ENCODE data around the gene OR10K2. TPM values are rescaled to one million over a fixed set of nuclear protein-coding genes. Genes with fewer than 3 reads are reported as not detected.
"Not testable (repeated sequence)": the region's sequence is repeated elsewhere in the genome, so short reads cannot be mapped to it uniquely, and the experiment has no call there.

Gene OR10K2, protein sequence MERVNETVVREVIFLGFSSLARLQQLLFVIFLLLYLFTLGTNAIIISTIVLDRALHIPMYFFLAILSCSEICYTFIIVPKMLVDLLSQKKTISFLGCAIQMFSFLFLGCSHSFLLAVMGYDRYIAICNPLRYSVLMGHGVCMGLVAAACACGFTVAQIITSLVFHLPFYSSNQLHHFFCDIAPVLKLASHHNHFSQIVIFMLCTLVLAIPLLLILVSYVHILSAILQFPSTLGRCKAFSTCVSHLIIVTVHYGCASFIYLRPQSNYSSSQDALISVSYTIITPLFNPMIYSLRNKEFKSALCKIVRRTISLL
- total RNA-seq: not detected

DNA sequence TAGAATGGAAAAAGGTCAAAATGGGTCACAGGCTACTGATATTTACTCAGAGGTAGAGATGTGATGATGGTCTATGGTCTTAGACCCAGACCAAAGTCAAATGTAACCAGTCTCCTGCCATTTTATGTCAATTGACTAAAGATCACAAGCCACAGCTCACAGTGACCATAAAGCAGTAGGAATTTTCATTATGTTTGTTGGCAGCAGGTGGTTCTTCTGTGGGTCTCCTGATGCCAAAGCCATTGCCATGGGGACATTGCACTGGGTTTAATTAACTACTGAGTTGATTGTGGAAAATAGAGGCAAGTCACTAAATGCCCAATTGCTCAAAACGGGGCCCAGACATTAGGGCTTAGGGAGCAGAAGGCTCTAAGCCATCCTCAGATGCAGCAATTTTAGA is at the start of gene OR10K2:
OR10K2 (minus strand) TSS at position 101 of the 400 bp plus-strand sequence. CDS start 5,371 bp downstream, outside the sequence.
- CTCF ChIA-PET: no interaction called here
- Mint-ChIP-seq H3K36me3 (no peaks in the 10 kb centered on the region), H3K27ac (no peak within 1 kb of the TSS), H3K9me3 (ENCODE audit: low read depth) (peaks cover 2% of the 10 kb centered on the region), H3K27me3 (peaks cover 14% of the 10 kb centered on the region), H3K4me1 (no peaks in the 10 kb centered on the region), H3K4me3 (no peak within 1 kb of the TSS)
- ATAC-seq (no peak), DNase-seq (no peak)

DNA sequence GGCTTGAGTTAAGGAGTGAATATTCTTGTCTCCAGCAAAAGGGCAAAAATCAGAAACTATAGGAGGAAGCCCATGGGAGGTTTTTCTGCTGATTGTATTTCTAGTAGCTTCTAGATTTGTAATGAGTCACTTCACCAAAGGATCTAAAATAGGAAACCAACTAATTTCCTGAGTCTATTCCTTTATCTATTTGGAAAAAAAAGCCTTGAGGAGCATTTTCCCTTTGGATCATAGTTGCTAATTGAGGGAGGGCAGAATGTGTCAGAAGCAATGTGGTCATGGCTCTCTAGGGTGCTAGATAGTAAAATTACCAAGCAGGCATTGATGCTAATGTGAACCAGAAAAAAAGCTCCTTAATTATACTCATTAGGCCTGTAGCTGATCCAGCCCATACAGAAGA is 45.9 kb upstream of the OR10K2 start, which contains the start of gene OR10R2:
OR10R2 (plus strand) TSS at position 301 of the 400 bp plus-strand sequence. CDS start 106 bp downstream, outside the sequence.
- H3K4me3 Mint-ChIP-seq: no peak within 1 kb of the TSS
- H3K27ac Mint-ChIP-seq: no peak within 1 kb of the TSS
- DNase-seq (no peak), ATAC-seq (no peak)
- H3K27me3 Mint-ChIP-seq: peaks cover 21% of the 10 kb centered on the region
- H3K4me1 Mint-ChIP-seq: no peaks in the 10 kb centered on the region
- no peaks in the 10 kb centered on the region for H3K36me3 Mint-ChIP-seq
- no peaks in the 10 kb centered on the region for H3K9me3 Mint-ChIP-seq (ENCODE audit: low read depth)
- CTCF ChIA-PET: no interaction called here

DNA sequence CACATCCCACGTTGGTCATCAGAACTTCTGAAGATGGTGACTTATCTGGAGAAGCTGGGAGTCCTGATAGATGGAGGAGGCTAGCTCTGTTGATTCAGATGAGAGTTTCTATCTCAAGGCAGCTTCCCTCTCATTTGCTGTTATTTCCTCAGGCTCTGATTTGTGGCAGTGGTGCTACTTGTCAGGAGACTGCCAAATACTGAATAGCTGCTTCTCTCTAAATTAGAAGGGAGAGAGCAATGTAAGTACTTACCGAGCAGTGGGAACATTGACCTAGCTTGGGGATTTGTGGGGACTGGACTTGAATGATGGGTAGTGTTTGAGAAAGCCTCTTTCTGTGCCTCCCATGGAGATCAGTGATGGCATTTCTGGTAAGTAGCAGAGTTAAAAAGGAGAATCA is 35.5 kb upstream of the OR10K2 start, which contains the start of gene OR10K1:
OR10K1 (plus strand) TSS at position 301 of the 400 bp plus-strand sequence. CDS start 3,728 bp downstream, outside the sequence.
- ATAC-seq (no peak), DNase-seq (no peak)
- CTCF ChIA-PET: no interaction called here
- Mint-ChIP-seq H3K27me3 (peaks cover 13% of the 10 kb centered on the region), H3K4me3 (no peak within 1 kb of the TSS), H3K9me3 (ENCODE audit: low read depth) (no peaks in the 10 kb centered on the region), H3K4me1 (no peaks in the 10 kb centered on the region), H3K27ac (no peak within 1 kb of the TSS), H3K36me3 (no peaks in the 10 kb centered on the region)

DNA sequence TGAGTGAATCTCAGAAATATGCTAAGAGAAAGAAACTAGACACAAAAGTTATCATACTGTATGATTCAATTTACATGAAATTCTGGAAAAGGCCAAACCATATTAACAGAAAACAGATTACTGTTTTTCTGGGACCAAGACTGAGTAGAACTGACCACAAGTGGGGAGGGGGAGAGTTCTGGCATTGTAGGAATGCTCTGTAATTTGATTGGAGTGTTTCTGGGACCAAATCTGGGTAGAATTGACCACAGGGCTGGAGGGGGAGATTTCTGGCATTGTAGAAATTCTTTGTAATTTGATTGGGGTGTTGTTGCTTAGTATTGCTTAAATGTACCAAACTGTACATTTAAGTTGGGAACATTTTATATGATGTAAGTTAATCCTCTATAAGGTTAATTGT is 32.2 kb upstream of the OR10K2 start:
- Mint-ChIP-seq H3K36me3 (no peaks in the 10 kb centered on the region), H3K4me3 (no peak overlapping the region), H3K27me3 (peaks cover 13% of the 10 kb centered on the region), H3K9me3 (ENCODE audit: low read depth) (no peaks in the 10 kb centered on the region), H3K4me1 (no peaks in the 10 kb centered on the region), H3K27ac (no peak overlapping the region)
- CTCF ChIA-PET: no interaction called here
- ATAC-seq: no peak
- no peak for DNase-seq

DNA sequence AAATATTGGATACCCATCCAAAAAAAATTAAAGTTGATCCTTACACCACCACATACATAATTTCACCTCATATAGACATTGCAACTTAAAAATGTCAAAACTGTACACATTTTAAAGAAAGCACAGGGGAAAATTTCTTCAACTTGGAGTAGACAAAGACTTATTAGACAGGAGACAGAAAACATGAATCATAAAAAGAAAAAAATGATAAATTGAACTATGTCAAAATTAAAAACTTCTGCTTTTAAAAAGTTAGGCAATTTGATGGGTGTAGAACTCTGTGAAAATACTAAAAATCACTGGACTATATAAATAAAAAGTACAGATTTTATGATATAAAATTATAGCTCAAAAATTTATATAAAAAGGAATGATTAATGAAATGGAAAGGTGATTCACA is 31.2 kb upstream of the OR10K2 start:
- CTCF ChIA-PET: interaction anchor here (0.5 kb wide), 1 partner anchor 345 kb away, joined by 4 read pairs; no protein-coding TSS in a partner anchor
- DNase-seq (no peak), ATAC-seq (no peak)
- Mint-ChIP-seq H3K9me3 (ENCODE audit: low read depth) (no peaks in the 10 kb centered on the region), H3K27ac (no peak overlapping the region), H3K4me1 (no peaks in the 10 kb centered on the region), H3K4me3 (no peak overlapping the region), H3K27me3 (peaks cover 13% of the 10 kb centered on the region), H3K36me3 (no peaks in the 10 kb centered on the region)

DNA sequence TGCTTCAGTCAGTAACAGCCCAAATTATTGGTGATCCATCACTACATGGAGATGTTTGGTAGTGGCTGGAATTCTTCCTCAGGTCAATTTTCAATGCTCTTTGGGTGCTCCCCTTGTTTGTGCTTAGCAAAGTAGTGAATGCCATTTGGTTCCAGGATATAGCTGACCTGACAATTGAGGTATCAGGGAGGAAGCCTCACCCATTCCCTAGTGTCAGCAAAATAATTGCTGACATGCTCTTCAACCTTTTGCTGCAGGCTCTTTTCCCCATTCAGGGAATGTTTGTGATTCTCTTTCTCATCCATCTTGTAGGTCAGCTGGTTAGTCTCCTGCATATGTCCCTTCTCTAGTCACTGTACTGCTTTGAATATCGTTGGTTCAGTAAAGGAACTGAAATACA is 28.5 kb upstream of the OR10K2 start:
- Mint-ChIP-seq H3K27ac (no peak overlapping the region), H3K4me1 (no peaks in the 10 kb centered on the region), H3K9me3 (ENCODE audit: low read depth) (no peaks in the 10 kb centered on the region), H3K27me3 (peaks cover 6% of the 10 kb centered on the region), H3K36me3 (no peaks in the 10 kb centered on the region), H3K4me3 (no peak overlapping the region)
- no peak for ATAC-seq
- DNase-seq: no peak
- CTCF ChIA-PET: no interaction called here

DNA sequence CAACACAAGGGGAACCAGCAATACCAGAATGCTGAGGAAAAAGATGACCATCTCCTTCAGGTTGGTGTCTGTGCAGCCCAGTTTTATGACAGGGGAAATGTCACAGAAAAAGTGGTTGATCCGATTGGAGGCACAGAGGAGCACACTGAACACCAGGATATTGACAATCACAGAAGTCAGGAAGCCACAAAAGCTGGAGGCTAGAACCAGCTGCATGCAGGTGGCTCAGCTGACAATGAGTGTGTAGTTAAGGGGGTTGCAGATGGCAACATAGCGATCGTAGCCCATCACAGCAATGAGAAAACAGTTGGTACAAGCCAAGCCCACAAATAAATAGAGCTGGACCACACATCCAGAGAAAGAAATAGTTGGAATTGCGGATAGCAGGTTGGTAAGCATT is 19.3 kb upstream of the OR10K2 start:
- ATAC-seq (no peak), DNase-seq (no peak)
- Mint-ChIP-seq H3K27ac (no peak overlapping the region), H3K4me1 (no peaks in the 10 kb centered on the region), H3K36me3 (no peaks in the 10 kb centered on the region), H3K27me3 (peaks cover 12% of the 10 kb centered on the region), H3K9me3 (ENCODE audit: low read depth) (no peaks in the 10 kb centered on the region), H3K4me3 (no peak overlapping the region)
- CTCF ChIA-PET: no interaction called here

DNA sequence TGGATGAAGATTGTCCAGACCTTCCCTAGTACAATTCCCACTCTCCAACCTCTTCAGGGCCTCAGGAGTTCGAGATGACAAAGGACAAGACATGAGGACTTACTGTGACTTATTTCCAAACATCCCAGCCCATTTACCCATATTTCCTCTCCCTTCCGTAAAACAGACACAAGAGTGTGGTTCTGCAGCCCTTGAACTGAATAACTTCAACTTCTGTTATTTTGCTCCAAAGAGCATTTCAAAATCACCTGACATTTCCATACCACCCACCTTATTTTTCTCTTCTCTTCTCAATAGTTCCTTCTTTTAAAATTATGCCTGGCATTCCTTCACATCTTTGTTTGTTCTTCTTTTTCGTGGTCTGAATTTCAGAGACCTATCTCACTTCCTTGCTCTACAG is 8.7 kb upstream of the OR10K2 start:
- Mint-ChIP-seq H3K9me3 (ENCODE audit: low read depth) (peaks cover 2% of the 10 kb centered on the region), H3K27me3 (peaks cover 28% of the 10 kb centered on the region), H3K4me3 (no peak overlapping the region), H3K36me3 (no peaks in the 10 kb centered on the region), H3K27ac (no peak overlapping the region), H3K4me1 (no peaks in the 10 kb centered on the region)
- DNase-seq (no peak), ATAC-seq (no peak)
- CTCF ChIA-PET: no interaction called here

DNA sequence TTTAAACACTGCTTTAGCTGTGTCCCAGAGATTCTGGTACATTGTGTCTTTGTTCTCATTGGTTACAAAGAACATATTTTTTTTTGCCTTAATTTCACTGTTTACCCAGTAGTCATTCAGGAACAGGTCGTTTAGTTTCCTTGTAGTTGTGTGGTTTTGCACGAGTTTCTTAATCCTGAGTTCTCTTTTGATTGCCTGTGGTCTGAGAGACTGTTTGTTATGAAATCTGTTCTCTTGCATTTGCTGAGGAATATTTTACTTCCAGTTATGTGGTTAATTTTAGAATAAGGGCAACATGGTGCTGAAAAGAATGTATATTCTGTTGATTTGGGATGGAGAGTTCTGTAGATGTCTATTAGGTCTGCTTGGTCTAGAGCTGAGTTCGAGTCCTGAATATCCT is 4.1 kb upstream of the OR10K2 start:
- H3K9me3 Mint-ChIP-seq (ENCODE audit: low read depth); CTCF ChIA-PET; DNase-seq; H3K27ac Mint-ChIP-seq; H3K36me3 Mint-ChIP-seq; ATAC-seq; H3K4me3 Mint-ChIP-seq; H3K4me1 Mint-ChIP-seq: not testable (repeated sequence)
- peaks cover 20% of the 10 kb centered on the region for H3K27me3 Mint-ChIP-seq

DNA sequence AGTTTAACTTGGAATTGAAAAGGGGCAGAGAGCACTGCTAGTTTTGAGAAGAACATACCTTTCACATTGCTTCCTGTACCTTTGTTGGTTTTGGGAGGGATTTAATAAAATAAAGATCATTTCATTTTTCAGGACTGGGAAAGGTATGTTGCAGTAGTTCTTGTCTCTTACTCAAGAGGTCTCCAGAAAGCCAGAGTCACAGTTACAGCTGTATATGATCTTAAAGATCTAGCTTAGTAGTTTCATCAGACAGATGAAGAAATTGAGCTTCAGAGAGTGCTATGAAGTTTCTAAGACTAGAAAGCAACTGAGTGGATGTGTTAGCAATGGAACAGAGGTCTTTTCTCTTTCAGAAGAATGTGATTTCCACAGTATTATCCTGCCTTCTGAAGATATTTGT is 1.0 kb downstream of the OR10K2 start:
- no peaks in the 10 kb centered on the region for H3K36me3 Mint-ChIP-seq

DNA sequence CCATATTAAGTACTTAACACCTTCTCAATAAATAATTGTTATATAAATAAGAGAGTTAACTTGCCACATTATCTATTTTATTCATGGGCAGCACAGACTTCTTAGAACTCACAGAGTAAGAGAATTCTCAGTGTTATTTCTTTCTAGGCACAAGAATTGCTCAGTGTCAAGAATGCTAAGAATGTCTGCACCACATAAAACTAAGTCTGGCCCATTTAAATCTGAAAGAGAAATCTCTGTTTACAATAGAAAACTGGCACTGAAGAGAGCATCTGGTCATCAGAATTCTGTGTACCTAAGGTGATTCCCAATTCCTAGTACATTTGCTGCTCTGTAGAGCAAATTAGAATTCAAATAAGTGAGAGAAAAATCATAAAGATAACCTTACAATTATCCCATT is 3.8 kb downstream of the OR10K2 start:
- Mint-ChIP-seq H3K9me3 (ENCODE audit: low read depth) (no peaks in the 10 kb centered on the region), H3K4me3 (no peak overlapping the region), H3K27ac (no peak overlapping the region), H3K4me1 (no peaks in the 10 kb centered on the region), H3K36me3 (no peaks in the 10 kb centered on the region), H3K27me3 (peaks cover 7% of the 10 kb centered on the region)
- CTCF ChIA-PET: no interaction called here
- ATAC-seq (no peak), DNase-seq (no peak)

More for the DNA sequence above, 1.0 kb downstream of the OR10K2 start:
- H3K4me3 Mint-ChIP-seq: no peak overlapping the region
- ATAC-seq (no peak), DNase-seq (no peak)
- H3K9me3 Mint-ChIP-seq (ENCODE audit: low read depth): no peaks in the 10 kb centered on the region
- no peaks in the 10 kb centered on the region for H3K4me1 Mint-ChIP-seq
- H3K27ac Mint-ChIP-seq: no peak overlapping the region
- CTCF ChIA-PET: no interaction called here
- H3K27me3 Mint-ChIP-seq: peaks cover 14% of the 10 kb centered on the region

DNA sequence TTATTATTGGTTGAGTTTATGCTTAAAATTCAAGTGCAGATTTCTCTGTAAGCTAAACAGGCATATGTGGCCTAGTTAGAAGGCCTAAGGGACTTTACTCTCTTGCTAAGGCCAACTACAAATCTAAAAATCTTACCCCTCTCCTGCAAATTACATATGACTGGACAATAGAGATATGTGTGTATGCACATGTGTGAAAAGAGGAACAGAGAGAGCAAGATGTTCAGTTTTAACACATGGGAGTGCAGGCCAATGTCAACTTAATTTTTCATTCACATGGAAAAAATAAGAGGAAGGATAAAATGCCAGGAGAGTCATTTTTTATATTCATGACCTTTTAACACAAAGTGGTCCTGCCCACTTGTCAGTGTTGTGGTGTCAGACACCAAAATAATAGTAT is 8.5 kb downstream of the OR10K2 start:
- ATAC-seq (no peak), DNase-seq (no peak)
- Mint-ChIP-seq H3K27ac (no peak overlapping the region), H3K4me3 (no peak overlapping the region), H3K4me1 (no peaks in the 10 kb centered on the region), H3K27me3 (peaks cover 7% of the 10 kb centered on the region), H3K36me3 (no peaks in the 10 kb centered on the region), H3K9me3 (ENCODE audit: low read depth) (no peaks in the 10 kb centered on the region)
- CTCF ChIA-PET: no interaction called here

DNA sequence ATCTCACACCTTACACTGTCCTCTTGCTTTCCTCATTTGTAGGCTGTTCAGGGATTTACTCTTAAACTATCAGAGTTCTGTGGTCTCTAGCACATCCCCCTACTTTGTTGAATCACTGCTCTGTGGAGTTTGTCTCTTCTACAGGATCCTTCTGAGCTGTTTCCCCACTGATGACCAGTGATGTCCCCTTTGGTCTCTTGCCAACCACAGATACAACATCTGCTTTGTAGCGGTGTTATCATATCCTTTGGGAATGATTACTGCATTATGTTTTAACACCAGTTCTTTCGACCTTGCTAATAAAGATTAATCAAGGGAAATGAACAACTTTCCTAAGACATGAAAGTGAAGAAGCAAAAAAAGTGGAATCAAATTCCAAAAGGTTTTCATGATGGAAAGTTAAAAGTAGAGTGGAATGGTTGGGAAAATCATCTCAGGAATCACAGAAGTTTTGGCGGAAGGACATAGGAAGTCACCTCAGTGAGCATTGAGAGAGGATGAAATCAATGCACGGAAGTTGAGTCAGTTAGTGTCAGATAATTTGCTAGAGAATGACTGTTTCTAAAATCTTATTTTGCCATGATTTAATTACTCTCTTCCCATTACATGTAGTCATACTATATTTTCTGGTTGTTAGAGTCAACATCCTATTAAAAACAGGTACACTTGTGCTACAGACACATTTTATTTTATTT is 11.2 kb downstream of the OR10K2 start:
- no peaks in the 10 kb centered on the region for H3K9me3 Mint-ChIP-seq (ENCODE audit: low read depth)
- no peak overlapping the region for H3K27ac Mint-ChIP-seq
- CTCF ChIA-PET: no interaction called here
- DNase-seq (no peak), ATAC-seq (no peak)
- peaks cover 3% of the 10 kb centered on the region for H3K27me3 Mint-ChIP-seq
- no peaks in the 10 kb centered on the region for H3K36me3 Mint-ChIP-seq
- no peaks in the 10 kb centered on the region for H3K4me1 Mint-ChIP-seq
- H3K4me3 Mint-ChIP-seq: no peak overlapping the region

DNA sequence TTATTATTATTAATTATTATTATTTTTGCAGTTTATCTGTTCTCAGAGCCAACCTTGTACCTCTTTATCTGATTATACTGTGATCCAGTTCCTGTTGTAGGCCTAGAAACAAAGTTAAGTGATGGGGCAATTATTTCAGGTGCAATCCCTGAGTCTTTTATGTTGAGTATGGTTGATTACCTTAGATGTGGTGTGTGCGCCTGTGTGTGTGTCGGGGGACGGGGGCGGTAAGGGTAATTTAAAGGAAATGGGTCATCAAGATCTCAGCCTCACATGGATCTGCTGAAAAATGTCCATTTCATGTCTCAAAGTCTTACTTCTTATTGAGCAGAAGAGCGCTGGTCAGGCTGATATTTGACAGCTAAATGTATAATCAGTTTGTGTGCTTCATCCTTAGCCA is 18.9 kb downstream of the OR10K2 start:
- Mint-ChIP-seq H3K36me3 (no peaks in the 10 kb centered on the region), H3K27ac (no peak overlapping the region), H3K4me1 (no peaks in the 10 kb centered on the region), H3K4me3 (no peak overlapping the region), H3K27me3 (peaks cover 24% of the 10 kb centered on the region), H3K9me3 (ENCODE audit: low read depth) (no peaks in the 10 kb centered on the region)
- CTCF ChIA-PET: no interaction called here
- DNase-seq (no peak), ATAC-seq (no peak)

Measured in activated CD8-positive, alpha-beta memory T cell treated with anti-CD3 and anti-CD28 coated beads, Interleukin-2, amount 10 ng/mL, durations not matched to agents 7 days and 5 days (primary cell).